GM21526 (cell line): ENCODE measurements around the gene AP1G2.

Experiments
- ATAC-seq: cut with Tn5 transposase; IDR thresholded peaks from one replicate; pipeline ENCODE4 v1.9.1; 2021; ENCODE audit warnings: moderate library complexity; ENCODE audit not compliant: unreplicated experiment, low FRiP score

The AP1G2 gene

DNA sequence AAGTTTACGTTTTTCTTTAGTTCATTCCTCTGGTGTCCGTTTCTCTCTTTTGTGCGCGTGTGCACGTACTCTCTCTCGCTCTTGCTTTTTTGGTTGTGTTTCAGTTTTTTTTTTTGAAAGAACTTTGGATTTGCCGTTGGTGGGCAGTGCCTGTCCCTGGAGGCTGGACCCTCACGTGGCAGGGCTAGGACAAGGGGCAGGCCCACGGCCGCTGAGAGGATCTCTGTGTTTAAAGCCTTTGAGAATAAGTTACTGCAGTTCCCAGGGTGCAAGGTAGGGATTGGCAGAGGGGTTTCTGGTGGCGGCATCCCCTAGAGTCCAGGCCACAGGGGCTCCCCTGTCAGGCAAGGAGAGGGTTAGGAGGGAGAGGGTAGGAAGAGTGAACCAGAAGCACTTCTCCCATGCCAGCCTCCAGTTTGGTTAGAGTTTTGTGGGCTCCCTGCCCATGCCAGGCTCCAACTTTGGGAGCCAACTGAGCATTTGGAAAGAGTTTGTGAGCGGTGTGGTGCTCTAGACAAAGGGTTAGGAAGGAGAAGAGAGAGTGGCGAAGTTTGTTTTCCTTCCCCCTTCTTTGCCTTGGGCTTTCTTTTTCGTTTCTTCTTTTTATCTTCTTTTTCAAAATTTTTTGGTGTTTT lies 46.6 kb downstream of the AP1G2 start:
- ATAC-seq: no peak

DNA sequence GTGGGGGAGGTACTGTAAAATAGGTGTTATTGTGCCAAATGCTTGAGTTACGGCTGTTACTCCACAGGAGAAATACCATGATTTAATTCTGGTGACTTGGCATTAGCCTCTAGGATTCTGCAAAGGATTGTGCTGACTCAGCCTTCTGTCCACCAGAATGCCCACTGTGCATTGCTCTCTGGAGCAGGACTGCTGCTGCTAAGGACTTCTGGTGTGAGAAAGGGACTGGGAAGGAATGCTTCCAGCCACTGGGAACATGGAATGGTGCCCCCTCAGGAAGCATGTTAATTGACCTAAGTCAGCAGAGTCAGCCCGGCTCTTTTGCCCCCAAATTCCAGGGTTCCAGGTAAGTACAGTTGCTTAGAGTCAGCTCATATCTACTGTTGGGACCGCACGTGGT lies 48.9 kb downstream of the AP1G2 start:
- ATAC-seq: no peak

- ATAC-seq: no peak
These were observed 49.8 kb downstream of the AP1G2 start for GRCh38 chr14:23517650-23518326.

GRCh38 chr14:23514644-23514957 lies 53.0 kb downstream of the AP1G2 start:
- no peak for ATAC-seq

GRCh38 chr14:23513818-23514643 lies 53.6 kb downstream of the AP1G2 start:
- no peak for ATAC-seq

DNA sequence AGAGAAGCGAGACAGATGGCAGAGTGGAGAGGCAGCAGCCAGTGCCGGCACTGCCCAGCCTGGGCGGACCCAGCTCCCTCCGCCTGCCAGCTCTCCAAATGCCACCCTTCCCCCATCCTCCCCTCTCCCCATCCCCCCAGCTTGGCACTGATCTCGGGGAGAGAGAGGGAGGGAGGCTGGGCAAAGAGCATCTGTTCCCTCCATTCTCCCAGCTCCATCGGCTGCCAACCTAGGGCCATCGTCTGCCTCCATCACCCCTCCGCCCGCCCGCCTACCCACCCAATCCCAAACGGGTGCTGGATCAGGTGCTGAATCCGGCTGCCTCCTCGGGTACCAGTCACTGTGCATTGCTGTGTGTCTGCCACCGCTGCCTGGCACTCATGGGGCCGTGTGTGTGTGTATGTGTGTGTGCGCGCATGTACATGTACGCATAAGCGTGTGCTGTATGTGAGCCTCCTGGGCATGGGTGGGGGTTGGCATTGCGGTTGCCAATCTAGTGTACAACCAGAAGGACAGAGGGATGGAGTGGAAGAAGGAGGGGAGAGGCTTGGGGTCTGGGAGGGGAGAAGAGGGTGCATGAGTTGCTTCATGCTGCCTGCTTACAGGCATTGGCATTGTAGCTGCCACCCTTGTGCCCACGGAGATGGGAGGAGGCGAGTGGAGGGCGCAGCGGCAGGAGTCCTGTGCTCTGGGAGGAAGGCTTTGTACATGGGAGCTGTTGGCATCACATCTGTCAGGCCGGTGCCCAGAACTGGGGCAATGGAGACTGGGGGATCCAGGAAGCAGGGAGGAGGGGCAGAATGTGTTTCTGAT lies 54.4 kb downstream of the AP1G2 start:
- no peak for ATAC-seq

GRCh38 chr14:23512156-23512555 lies 55.4 kb downstream of the AP1G2 start:
- no peak for ATAC-seq
